K562 (cell line): ENCODE measurements around the gene WASF1. TPM values are rescaled to one million over a fixed set of nuclear protein-coding genes. Genes with fewer than 3 reads are reported as not detected.
A peak's percentile ranks its signal among the peaks of the same experiment; 100 is the strongest.

Experiments used
- CTCFL ChIP-seq: IDR thresholded peaks from 2 replicates; pipeline ENCODE4 v1.6.1; 2011; ENCODE audit warnings: borderline replicate concordance, low read depth, mild to moderate bottlenecking, moderate library complexity, low read length; ENCODE audit not compliant: insufficient read depth, poor library complexity, severe bottlenecking
- DEAF1 ChIP-seq: fragments of 450-650 bp; formaldehyde crosslinking; IDR thresholded peaks from 2 replicates; pipeline ENCODE4 v1.4.0; 2020; ENCODE audit warnings: mild to moderate bottlenecking, moderate library complexity
- ELF4 ChIP-seq: fragments of 450-650 bp; formaldehyde crosslinking; IDR thresholded peaks from 2 replicates; pipeline ENCODE4 v1.4.0; 2022; ENCODE audit warnings: missing genetic modification characterization
- HDAC1 ChIP-seq, 2 experiments: fragments of 450-650 bp; IDR thresholded peaks; 2 replicates each; pipeline ENCODE4 v1.6.1; 2016 to 2017; ENCODE audit warnings: inconsistent platforms in 1 of 2, mild to moderate bottlenecking in 1 of 2, moderate library complexity in 1 of 2
- HDAC2 ChIP-seq: fragments of 450-650 bp; IDR thresholded peaks from 2 replicates; pipeline ENCODE4 v1.6.1; 2016; ENCODE audit warnings: mild to moderate bottlenecking
- MBD2 ChIP-seq: sonication (generic); IDR thresholded peaks from 2 replicates; pipeline ENCODE4 v1.6.1; 2016; ENCODE audit warnings: low read depth, borderline replicate concordance
- NRF1 ChIP-seq, 2 experiments: fragments of 450-650 bp; IDR thresholded peaks in 1 of 2; conservative IDR thresholded peaks in 1 of 2; 2 replicates each; pipeline ENCODE4 v1.6.1; 2014; ENCODE audit warnings: mild to moderate bottlenecking in 2 of 2
- PHF20 ChIP-seq: fragments of 450-650 bp; IDR thresholded peaks from 2 replicates; pipeline ENCODE4 v1.6.1; 2018; ENCODE audit not compliant: partially characterized antibody
- RCOR1 ChIP-seq, 2 experiments: IDR thresholded peaks; 2 replicates each; pipeline ENCODE4 v1.6.1; 2012; ENCODE audit warnings: low read depth in 2 of 2, low read length in 2 of 2, borderline replicate concordance in 1 of 2, improper control_type of control experiment in 1 of 2
- SAP30 ChIP-seq: fragments of 200-600 bp; sonication (generic); IDR thresholded peaks from 2 replicates; pipeline ENCODE4 v1.6.1; 2012; ENCODE audit warnings: borderline replicate concordance, low read depth, mild to moderate bottlenecking, moderate library complexity, low read length, control low read depth, inconsistent platforms; ENCODE audit not compliant: insufficient read depth, poor library complexity, severe bottlenecking
- ZNF511 ChIP-seq: sonication (generic); formaldehyde crosslinking; IDR thresholded peaks from 2 replicates; pipeline ENCODE4 v1.8.0; 2022; ENCODE audit warnings: mild to moderate bottlenecking, missing genetic modification reagents
- ZNF778 ChIP-seq: fragments of 450-650 bp; formaldehyde crosslinking; IDR thresholded peaks from 2 replicates; pipeline ENCODE4 v1.4.0; 2020; ENCODE audit warnings: mild to moderate bottlenecking, moderate library complexity
- polyA plus RNA-seq, 8 experiments: library from polyadenylated mRNA; depleted of rRNA in 4 of 8; stranded (reverse) in 5 of 8; unstranded in 3 of 8; fragments of >200 nt; fragmentation: Nextera tagmentation in 2 of 8; fragmentation: Illumina TruSeq in 1 of 8; extraction: Ambion mirVana in 2 of 8; extraction: Trizol in 1 of 8; gene quantifications; 2 replicates each; pipeline versions ENCODE4 v1.2.1 to v1.2.3, GENCODE V29; 2011 to 2014; ENCODE audit warnings: inconsistent platforms in 1 of 8, missing spikeins in 1 of 8
- total RNA-seq, 7 experiments: library from RNA; depleted of rRNA in 6 of 7; stranded (reverse); fragments of >200 nt in 6 of 7; fragmentation: Illumina TruSeq in 2 of 7; extraction: Trizol in 2 of 7; gene quantifications; 2 replicates each; pipeline versions ENCODE4 v1.2.1 to v1.2.3, GENCODE V29; 2011 to 2021; ENCODE audit warnings: low replicate concordance in 1 of 7
- TF ChIP-seq, protein P1 (sequence below): fragments of 250-450 bp; sonication (Bioruptor Pico); IDR thresholded peaks from 2 replicates; pipeline ENCODE4 v1.5.1; 2021; ENCODE audit warnings: mild to moderate bottlenecking

WASF1 gene
- total and polyA plus RNA-seq, 9 of the 15 experiments (the other 6 are each of a cell fraction or from before 2014, with no cell fraction given): 2.1 to 18.2 (median 7.4) TPM

DNA sequence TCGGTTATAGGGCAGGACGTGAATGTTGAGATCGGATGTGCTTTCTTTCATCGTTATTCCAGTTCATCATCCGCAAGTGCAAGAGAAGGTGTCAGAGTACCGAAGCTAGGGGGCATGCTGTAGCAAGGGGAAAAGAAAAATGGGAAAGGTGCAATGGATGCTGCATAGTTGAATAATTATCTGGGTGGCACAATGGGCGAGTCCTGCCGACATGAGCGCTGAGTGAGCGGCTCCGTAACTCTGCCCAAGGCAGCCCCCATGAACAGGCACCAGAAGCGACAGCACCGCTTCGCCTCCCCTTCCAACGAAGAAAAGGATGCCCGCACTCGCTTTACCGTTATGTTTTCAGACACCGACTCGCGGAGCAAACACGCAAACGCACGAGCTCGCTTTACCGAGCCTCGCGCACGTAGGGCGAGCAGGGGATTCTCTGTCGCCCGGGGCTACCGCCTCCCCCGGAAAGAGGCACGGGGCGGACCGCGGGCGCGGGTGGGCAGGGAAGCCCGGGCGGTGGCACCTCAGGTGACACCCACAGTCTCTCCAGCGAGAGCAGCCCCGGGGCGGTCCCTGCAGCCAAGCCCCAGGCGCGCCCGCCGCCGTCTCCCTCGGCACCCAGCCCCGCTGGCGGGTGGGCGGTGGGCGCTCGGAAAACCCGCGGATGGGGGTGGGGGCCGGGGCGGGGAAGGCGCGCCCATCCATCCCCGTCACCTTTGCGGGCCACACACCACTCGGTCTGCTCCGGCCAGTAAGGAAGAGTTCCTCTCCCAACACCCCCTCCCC is 654 bp downstream of the WASF1 start (continued):
- TF ChIP-seq ZNF778 (CRISPR knock-in tag) (no peak), RCOR1 (IDR thresholded peaks at IDR 0.05; ENCODE audit: borderline replicate concordance in 1 of 2, low read depth in 2 of 2, low read length in 2 of 2) (peak in 1 of 2 experiments; percentile 83; a peak in 2 of 4 replicates), ELF4 (CRISPR knock-in tag) (no peak), PHF20 (peak; percentile 21), CTCFL (peak; percentile 12), SAP30 (peak; percentile 33), DEAF1 (CRISPR knock-in tag) (peak; percentile 49; the same call in 1 of the 2 replicates), HDAC1 (IDR thresholded peaks at IDR 0.05) (peak in 1 of 2 experiments; percentile 55; a peak in 1 of 4 replicates), HDAC2 (peak; percentile 78; the same call in 1 of the 2 replicates), MBD2 (no peak), ZNF511 (CRISPR knock-in tag) (no peak), NRF1 (conservative IDR thresholded peaks at IDR 0.05 in 1 of 2, IDR thresholded peaks at IDR 0.05 in 1 of 2) (peak; percentile 44 to 59)
- TF ChIP-seq, protein P1, sequence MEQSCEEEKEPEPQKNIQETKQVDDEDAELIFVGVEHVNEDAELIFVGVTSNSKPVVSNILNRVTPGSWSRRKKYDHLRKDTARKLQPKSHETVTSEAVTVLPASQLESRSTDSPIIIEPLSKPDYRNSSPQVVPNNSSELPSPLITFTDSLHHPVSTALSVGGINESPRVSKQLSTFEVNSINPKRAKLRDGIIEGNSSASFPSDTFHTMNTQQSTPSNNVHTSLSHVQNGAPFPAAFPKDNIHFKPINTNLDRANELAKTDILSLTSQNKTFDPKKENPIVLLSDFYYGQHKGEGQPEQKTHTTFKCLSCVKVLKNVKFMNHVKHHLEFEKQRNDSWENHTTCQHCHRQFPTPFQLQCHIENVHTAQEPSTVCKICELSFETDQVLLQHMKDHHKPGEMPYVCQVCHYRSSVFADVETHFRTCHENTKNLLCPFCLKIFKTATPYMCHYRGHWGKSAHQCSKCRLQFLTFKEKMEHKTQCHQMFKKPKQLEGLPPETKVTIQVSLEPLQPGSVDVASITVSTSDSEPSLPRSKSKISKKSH (CRISPR knock-in tag): no peak
